ENCODE measurements around the gene NFIA.

The NFIA gene

GRCh38 chr1:61356016-61356415, 273.7 kb downstream of the NFIA start:
- Histone ChIP-seq H3K4me3 (ENCODE audit: low read depth, low read length) (no peak overlapping the region), H3K27ac (ENCODE audit: low read depth, low read length) (no peak overlapping the region), H3K79me1 (ENCODE audit: low read length) (no peaks in the 10 kb centered on the region), H3K23ac (ENCODE audit: low read length) (no peak overlapping the region), H3K79me2 (ENCODE audit: control insufficient read depth, insufficient read depth, low read length, poor library complexity) (no peaks in the 10 kb centered on the region), H3K9ac (ENCODE audit: low read length) (no peak overlapping the region), H2AFZ (ENCODE audit: insufficient read depth, low read length, poor library complexity) (no peak overlapping the region), H4K8ac (ENCODE audit: low read depth, low read length) (no peak overlapping the region), H3K9me3 (ENCODE audit: insufficient read depth, low read depth, low read length) (no peaks in the 10 kb centered on the region), H3K18ac (ENCODE audit: low read length) (no peak overlapping the region), H3K14ac (ENCODE audit: low read length) (no peak overlapping the region), H2BK5ac (ENCODE audit: low read depth, low read length, poor library complexity) (no peak overlapping the region), H4K12ac (ENCODE audit: low read depth, low read length) (no peak overlapping the region), H3K4ac (ENCODE audit: low read depth, low read length) (no peak overlapping the region), H3K4me2 (ENCODE audit: low read length) (no peak overlapping the region), H3K4me1 (ENCODE audit: control insufficient read depth in 1 of 2, insufficient read depth in 2 of 2, low read length in 2 of 2) (peaks cover 7 to 11% of the 10 kb centered on the region in 2 experiments), H3K27me3 (ENCODE audit: insufficient read depth, low read length) (no peaks in the 10 kb centered on the region), H3K36me3 (ENCODE audit: control insufficient read depth in 1 of 2, insufficient read depth in 2 of 2, low read length in 2 of 2) (no peaks in the 10 kb centered on the region), H2BK120ac (ENCODE audit: insufficient read depth, low read length, poor library complexity) (no peak overlapping the region), H2BK12ac (ENCODE audit: low read length) (no peak overlapping the region), H4K91ac (ENCODE audit: low read depth, low read length) (no peak overlapping the region), H2AK5ac (ENCODE audit: low read length) (no peak overlapping the region)
- DNase-seq = no peak

DNA sequence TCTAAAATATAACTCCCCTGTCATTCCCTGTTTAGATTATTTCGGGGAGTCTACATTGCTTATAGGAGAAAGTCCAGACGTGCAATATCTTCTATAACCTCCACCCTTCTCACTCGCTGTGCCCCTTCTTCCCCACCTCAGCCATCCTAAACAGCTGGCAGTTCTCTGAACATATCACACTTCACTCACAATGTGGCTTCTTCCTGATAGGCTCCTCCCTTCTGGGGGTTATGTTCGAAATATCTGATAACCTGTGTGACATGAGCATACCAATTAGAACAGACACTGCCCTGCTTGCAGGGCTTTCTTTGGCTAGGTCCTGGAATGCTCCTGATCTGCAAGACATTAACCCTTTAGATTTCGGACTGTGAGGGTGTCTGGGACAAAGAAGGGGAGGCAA, 274.6 kb downstream of the NFIA start:
- Histone ChIP-seq H3K79me1 (ENCODE audit: low read length) (peaks cover 3% of the 10 kb centered on the region), H2BK5ac (ENCODE audit: low read depth, low read length, poor library complexity) (no peak overlapping the region), H3K36me3 (ENCODE audit: control insufficient read depth in 1 of 2, insufficient read depth in 2 of 2, low read length in 2 of 2) (no peaks in the 10 kb centered on the region), H3K4me3 (ENCODE audit: low read depth, low read length) (no peak overlapping the region), H3K4ac (ENCODE audit: low read depth, low read length) (no peak overlapping the region), H4K12ac (ENCODE audit: low read depth, low read length) (no peak overlapping the region), H3K18ac (ENCODE audit: low read length) (no peak overlapping the region), H3K23ac (ENCODE audit: low read length) (no peak overlapping the region), H3K9ac (ENCODE audit: low read length) (no peak overlapping the region), H4K8ac (ENCODE audit: low read depth, low read length) (no peak overlapping the region), H2BK120ac (ENCODE audit: insufficient read depth, low read length, poor library complexity) (no peak overlapping the region), H3K79me2 (ENCODE audit: control insufficient read depth, insufficient read depth, low read length, poor library complexity) (no peaks in the 10 kb centered on the region), H3K4me2 (ENCODE audit: low read length) (no peak overlapping the region), H4K91ac (ENCODE audit: low read depth, low read length) (no peak overlapping the region), H3K27me3 (ENCODE audit: insufficient read depth, low read length) (no peaks in the 10 kb centered on the region), H3K4me1 (ENCODE audit: control insufficient read depth in 1 of 2, insufficient read depth in 2 of 2, low read length in 2 of 2) (peaks cover 9 to 13% of the 10 kb centered on the region in 2 experiments), H2BK12ac (ENCODE audit: low read length) (no peak overlapping the region), H3K14ac (ENCODE audit: low read length) (no peak overlapping the region), H3K27ac (ENCODE audit: low read depth, low read length) (no peak overlapping the region), H2AFZ (ENCODE audit: insufficient read depth, low read length, poor library complexity) (no peak overlapping the region), H3K9me3 (ENCODE audit: insufficient read depth, low read depth, low read length) (no peaks in the 10 kb centered on the region), H2AK5ac (ENCODE audit: low read length) (no peak overlapping the region)
- WGBS (ENCODE audit: extremely low coverage, insufficient coverage, insufficient read length) = no CpG with 5 or more reads among the region's 5 CpGs
- no peak for DNase-seq

GRCh38 chr1:61357539-61357938, 275.2 kb downstream of the NFIA start:
- Histone ChIP-seq H4K8ac (ENCODE audit: low read depth, low read length) (no peak overlapping the region), H2AK5ac (ENCODE audit: low read length) (no peak overlapping the region), H2AFZ (ENCODE audit: insufficient read depth, low read length, poor library complexity) (no peak overlapping the region), H3K9ac (ENCODE audit: low read length) (no peak overlapping the region), H3K4ac (ENCODE audit: low read depth, low read length) (no peak overlapping the region), H3K23ac (ENCODE audit: low read length) (no peak overlapping the region), H2BK120ac (ENCODE audit: insufficient read depth, low read length, poor library complexity) (no peak overlapping the region), H3K79me1 (ENCODE audit: low read length) (peaks cover 3% of the 10 kb centered on the region), H4K91ac (ENCODE audit: low read depth, low read length) (no peak overlapping the region), H4K12ac (ENCODE audit: low read depth, low read length) (no peak overlapping the region), H3K27ac (ENCODE audit: low read depth, low read length) (no peak overlapping the region), H3K9me3 (ENCODE audit: insufficient read depth, low read depth, low read length) (no peaks in the 10 kb centered on the region), H3K79me2 (ENCODE audit: control insufficient read depth, insufficient read depth, low read length, poor library complexity) (no peaks in the 10 kb centered on the region), H3K36me3 (ENCODE audit: control insufficient read depth in 1 of 2, insufficient read depth in 2 of 2, low read length in 2 of 2) (no peaks in the 10 kb centered on the region), H3K27me3 (ENCODE audit: insufficient read depth, low read length) (no peaks in the 10 kb centered on the region), H3K18ac (ENCODE audit: low read length) (no peak overlapping the region), H3K4me3 (ENCODE audit: low read depth, low read length) (no peak overlapping the region), H2BK12ac (ENCODE audit: low read length) (no peak overlapping the region), H2BK5ac (ENCODE audit: low read depth, low read length, poor library complexity) (no peak overlapping the region), H3K4me1 (ENCODE audit: control insufficient read depth in 1 of 2, insufficient read depth in 2 of 2, low read length in 2 of 2) (peaks cover 10 to 14% of the 10 kb centered on the region in 2 experiments), H3K4me2 (ENCODE audit: low read length) (no peak overlapping the region), H3K14ac (ENCODE audit: low read length) (no peak overlapping the region)
- no peak for DNase-seq
- WGBS (ENCODE audit: extremely low coverage, insufficient coverage, insufficient read length) = no CpG with 5 or more reads among the region's 5 CpGs

GRCh38 chr1:61358770-61359455, 276.6 kb downstream of the NFIA start:
- no peak overlapping the region for H3K27ac ChIP-seq (ENCODE audit: low read depth, low read length)
- no peak overlapping the region for H4K12ac ChIP-seq (ENCODE audit: low read depth, low read length)
- H3K14ac ChIP-seq (ENCODE audit: low read length) = no peak overlapping the region
- H2BK12ac ChIP-seq (ENCODE audit: low read length) = no peak overlapping the region
- peaks cover 10 to 14% of the 10 kb centered on the region in 2 experiments for H3K4me1 ChIP-seq (ENCODE audit: control insufficient read depth in 1 of 2, insufficient read depth in 2 of 2, low read length in 2 of 2)
- H4K91ac ChIP-seq (ENCODE audit: low read depth, low read length) = no peak overlapping the region
- H3K36me3 ChIP-seq (ENCODE audit: control insufficient read depth in 1 of 2, insufficient read depth in 2 of 2, low read length in 2 of 2) = no peaks in the 10 kb centered on the region
- no peak overlapping the region for H3K23ac ChIP-seq (ENCODE audit: low read length)
- no peak overlapping the region for H3K18ac ChIP-seq (ENCODE audit: low read length)
- no peaks in the 10 kb centered on the region for H3K79me2 ChIP-seq (ENCODE audit: control insufficient read depth, insufficient read depth, low read length, poor library complexity)
- H3K9me3 ChIP-seq (ENCODE audit: insufficient read depth, low read depth, low read length) = no peaks in the 10 kb centered on the region
- no peak overlapping the region for H3K9ac ChIP-seq (ENCODE audit: low read length)
- H3K79me1 ChIP-seq (ENCODE audit: low read length) = peaks cover 3% of the 10 kb centered on the region
- H3K27me3 ChIP-seq (ENCODE audit: insufficient read depth, low read length) = no peaks in the 10 kb centered on the region
- H3K4me3 ChIP-seq (ENCODE audit: low read depth, low read length) = no peak overlapping the region
- H2AK5ac ChIP-seq (ENCODE audit: low read length) = no peak overlapping the region
- H3K4ac ChIP-seq (ENCODE audit: low read depth, low read length) = no peak overlapping the region
- no peak overlapping the region for H2BK120ac ChIP-seq (ENCODE audit: insufficient read depth, low read length, poor library complexity)
- no CpG with 5 or more reads among the region's 8 CpGs for WGBS (ENCODE audit: extremely low coverage, insufficient coverage, insufficient read length)
- no peak overlapping the region for H2AFZ ChIP-seq (ENCODE audit: insufficient read depth, low read length, poor library complexity)
- H4K8ac ChIP-seq (ENCODE audit: low read depth, low read length) = no peak overlapping the region
- no peak for DNase-seq
- H3K4me2 ChIP-seq (ENCODE audit: low read length) = no peak overlapping the region
- no peak overlapping the region for H2BK5ac ChIP-seq (ENCODE audit: low read depth, low read length, poor library complexity)

Measured in trophoblast cell (in vitro differentiated cells and primary cell).